ENCODE results near the gene SSH3. TPM values are rescaled to one million over a fixed set of nuclear protein-coding genes. Genes with fewer than 3 reads are reported as not detected.
A peak's percentile ranks its signal among the peaks of the same experiment; 100 is the strongest.

SSH3 gene
- total RNA-seq, 2 donors from 2014 or later: 11.6 to 16.5 TPM

- peak in 1 of 2 donors; percentile 48 for DNase-seq (ENCODE audit: low spot score in 2 of 2)
- H3K36me3 Mint-ChIP-seq: peaks cover 16 to 26% of the 10 kb centered on the region in 2 donors
- peaks cover 0 to 11% of the 10 kb centered on the region in 2 donors for H3K9me3 Mint-ChIP-seq
- H3K27ac Mint-ChIP-seq: peak overlapping the region in 1 of 2 donors; percentile 25
- ATAC-seq: no peak
Observed at GRCh38 chr11:67299471-67300191, 3.7 kb upstream of the SSH3 start.

DNA sequence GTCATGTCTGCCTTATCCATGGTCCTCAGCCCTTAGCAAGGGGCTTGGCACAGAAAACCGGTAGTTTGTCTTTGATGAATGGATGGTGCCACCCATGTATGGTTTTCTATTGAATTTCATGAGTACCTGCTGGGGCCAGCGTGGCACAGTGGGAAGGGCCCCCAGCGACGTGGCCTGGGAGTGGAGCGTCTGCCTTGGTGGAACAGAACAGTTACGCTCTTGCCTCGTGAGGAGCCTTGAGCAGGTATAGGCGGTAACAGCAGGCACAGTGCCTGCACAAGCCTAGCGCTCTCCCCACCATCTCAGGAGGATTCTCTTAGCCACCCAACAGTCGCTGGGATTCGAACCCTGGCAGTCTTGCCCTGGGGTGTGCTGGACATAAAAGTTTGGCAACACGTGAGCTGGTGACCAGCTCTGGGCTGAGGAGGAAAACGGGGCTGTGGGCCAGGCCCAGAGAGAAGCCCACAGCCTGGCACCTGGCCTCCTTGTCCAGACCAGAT lies 3.0 kb upstream of the SSH3 start:
- Mint-ChIP-seq H3K36me3 (peaks cover 16 to 20% of the 10 kb centered on the region in 2 donors), H3K9me3 (peaks cover 0 to 11% of the 10 kb centered on the region in 2 donors)
- ATAC-seq: no peak

GRCh38 chr11:67300756-67301312 lies 2.5 kb upstream of the SSH3 start:
- no peak overlapping the region for H3K27ac Mint-ChIP-seq
- H3K9me3 Mint-ChIP-seq: peaks cover 0 to 11% of the 10 kb centered on the region in 2 donors
- peaks cover 14 to 16% of the 10 kb centered on the region in 2 donors for H3K36me3 Mint-ChIP-seq
- DNase-seq (ENCODE audit: low spot score in 2 of 2) (peak in 1 of 2 donors; percentile 53), ATAC-seq (no peak)

More for the DNA sequence above, 3.0 kb upstream of the SSH3 start:
- peak overlapping the region in 1 of 2 donors; percentile 25 for H3K27ac Mint-ChIP-seq
- DNase-seq (ENCODE audit: low spot score in 2 of 2): peak in 1 of 2 donors; percentile 54

- ATAC-seq: no peak
- Mint-ChIP-seq H3K27ac (no peak overlapping the region), H3K36me3 (peaks cover 9 to 10% of the 10 kb centered on the region in 2 donors), H3K9me3 (peaks cover 0 to 6% of the 10 kb centered on the region in 2 donors)
- peak in 1 of 2 donors; percentile 56 for DNase-seq (ENCODE audit: low spot score in 2 of 2)
Observed at GRCh38 chr11:67301313-67301921, 1.9 kb upstream of the SSH3 start.

GRCh38 chr11:67301951-67302516 lies 1.3 kb upstream of the SSH3 start:
- ATAC-seq (no peak), DNase-seq (ENCODE audit: low spot score in 2 of 2) (peak in 1 of 2 donors; percentile 53)
- Mint-ChIP-seq H3K9me3 (peaks cover 0 to 1% of the 10 kb centered on the region in 2 donors), H3K36me3 (peaks cover 2 to 6% of the 10 kb centered on the region in 2 donors), H3K27ac (peak overlapping the region in 1 of 2 donors; percentile 53)

- Mint-ChIP-seq H3K27ac (peak overlapping the region in 1 of 2 donors; percentile 53), H3K36me3 (peaks cover 0 to 6% of the 10 kb centered on the region in 2 donors), H3K9me3 (no peaks in the 10 kb centered on the region)
- peak in 1 of 2 donors; percentile 58 for DNase-seq (ENCODE audit: low spot score in 2 of 2)
- peak; percentile 16 to 19 for ATAC-seq
Observed at GRCh38 chr11:67302571-67303131, 679 bp upstream of the SSH3 start.

DNA sequence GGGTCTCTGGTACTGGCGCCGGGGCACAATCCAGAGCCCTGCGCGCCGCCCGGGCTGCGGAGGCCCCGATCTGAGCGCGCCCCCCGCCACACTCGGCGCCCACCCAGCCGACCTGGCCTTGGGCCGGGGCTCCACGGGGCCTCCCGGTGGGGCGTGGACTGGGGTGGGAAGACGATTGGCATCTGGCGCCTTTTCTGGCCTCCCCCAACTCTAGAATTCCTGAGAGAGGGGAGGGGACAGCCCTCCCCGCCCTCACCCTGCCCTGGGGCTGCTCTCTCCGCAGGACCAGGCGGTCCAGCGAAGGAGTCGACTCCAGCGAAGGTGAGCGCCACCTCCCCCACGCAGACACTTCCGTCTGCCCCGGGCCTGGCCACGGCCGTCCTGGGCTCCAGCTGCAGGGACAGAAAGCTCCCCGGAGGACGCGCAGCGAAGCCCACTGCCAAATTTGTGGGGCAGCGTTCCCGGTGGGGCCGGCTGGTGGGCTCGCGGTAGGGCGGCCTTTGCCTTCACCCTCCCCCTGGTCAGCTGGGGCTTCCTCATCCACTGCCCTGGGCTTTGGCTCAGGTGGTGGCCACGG lies 593 bp downstream of the SSH3 start:
- DNase-seq (ENCODE audit: low spot score in 2 of 2) (peak in 1 of 2 donors; percentile 57), ATAC-seq (peak; percentile 20 to 36)
- no peak overlapping the region for H3K27ac Mint-ChIP-seq
- H3K36me3 Mint-ChIP-seq: no peaks in the 10 kb centered on the region
- no peaks in the 10 kb centered on the region for H3K9me3 Mint-ChIP-seq

- Mint-ChIP-seq H3K36me3 (no peaks in the 10 kb centered on the region), H3K9me3 (no peaks in the 10 kb centered on the region), H3K27ac (no peak overlapping the region)
- ATAC-seq (no peak), DNase-seq (ENCODE audit: low spot score in 2 of 2) (peak in 1 of 2 donors; percentile 41)
Observed at GRCh38 chr11:67304511-67305113, 1.3 kb downstream of the SSH3 start.

GRCh38 chr11:67306769-67307544 lies 3.6 kb downstream of the SSH3 start:
- no peak for ATAC-seq
- DNase-seq (ENCODE audit: low spot score in 2 of 2): peak in 1 of 2 donors; percentile 44
- no peaks in the 10 kb centered on the region for H3K9me3 Mint-ChIP-seq
- no peak overlapping the region for H3K27ac Mint-ChIP-seq
- H3K36me3 Mint-ChIP-seq: no peaks in the 10 kb centered on the region

DNA sequence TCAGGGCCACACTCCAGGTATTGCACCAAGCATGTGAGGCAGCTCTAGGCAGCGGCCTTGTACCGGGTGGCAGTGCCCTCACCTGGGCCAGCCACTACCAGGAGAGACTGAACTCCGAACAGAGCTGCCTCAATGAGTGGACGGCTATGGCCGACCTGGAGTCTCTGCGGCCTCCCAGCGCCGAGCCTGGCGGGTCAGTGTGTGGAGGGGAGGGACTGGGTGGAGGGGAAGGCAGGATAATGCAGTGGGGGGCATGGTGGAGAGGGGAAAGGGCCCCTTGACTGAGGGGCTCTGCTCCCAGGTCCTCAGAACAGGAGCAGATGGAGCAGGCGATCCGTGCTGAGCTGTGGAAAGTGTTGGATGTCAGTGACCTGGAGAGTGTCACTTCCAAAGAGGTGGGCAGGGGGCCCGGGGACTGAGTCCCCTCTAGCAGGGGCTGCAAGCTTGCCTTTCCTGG lies 4.2 kb downstream of the SSH3 start:
- Mint-ChIP-seq H3K27ac (no peak overlapping the region), H3K9me3 (no peaks in the 10 kb centered on the region), H3K36me3 (no peaks in the 10 kb centered on the region)
- DNase-seq (ENCODE audit: low spot score in 2 of 2) (peak in 1 of 2 donors; percentile 53), ATAC-seq (no peak)

DNA sequence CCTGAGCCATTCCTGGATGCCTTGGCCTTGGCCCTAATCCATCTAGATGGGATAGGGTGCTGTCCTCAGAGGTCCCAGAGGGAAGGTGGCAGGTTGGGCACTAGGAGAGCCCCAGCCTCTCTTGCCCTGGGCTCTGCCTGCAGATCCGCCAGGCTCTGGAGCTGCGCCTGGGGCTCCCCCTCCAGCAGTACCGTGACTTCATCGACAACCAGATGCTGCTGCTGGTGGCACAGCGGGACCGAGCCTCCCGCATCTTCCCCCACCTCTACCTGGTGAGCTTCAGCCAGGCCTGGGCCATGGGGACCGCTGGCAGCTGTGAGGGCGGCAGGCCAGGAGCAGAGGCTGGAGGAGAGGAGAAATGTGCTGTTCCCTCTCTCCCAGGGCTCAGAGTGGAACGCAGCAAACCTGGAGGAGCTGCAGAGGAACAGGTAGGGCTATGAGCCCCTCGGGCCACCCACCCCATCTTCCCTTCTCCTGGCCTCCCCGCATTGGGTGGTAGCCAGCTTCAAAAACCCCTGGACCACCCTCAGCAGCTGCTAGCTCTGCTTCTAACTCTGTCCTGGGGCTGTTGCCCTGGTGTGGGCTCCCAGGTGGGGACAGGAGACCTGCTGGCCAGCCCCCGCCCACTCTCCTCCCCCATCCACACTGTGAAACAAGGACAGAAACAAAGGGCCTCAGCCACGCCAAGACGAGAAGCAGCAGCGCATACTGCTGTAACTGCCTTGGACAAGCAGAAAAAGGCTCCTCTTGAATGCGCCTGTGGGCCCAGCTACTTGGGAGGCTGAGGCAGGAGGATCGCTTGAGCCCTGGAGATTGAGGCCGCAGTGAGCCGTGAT lies 4.9 kb downstream of the SSH3 start:
- ATAC-seq (no peak), DNase-seq (ENCODE audit: low spot score in 2 of 2) (peak in 1 of 2 donors; percentile 54)
- Mint-ChIP-seq H3K9me3 (no peaks in the 10 kb centered on the region), H3K27ac (no peak overlapping the region), H3K36me3 (no peaks in the 10 kb centered on the region)

DNA sequence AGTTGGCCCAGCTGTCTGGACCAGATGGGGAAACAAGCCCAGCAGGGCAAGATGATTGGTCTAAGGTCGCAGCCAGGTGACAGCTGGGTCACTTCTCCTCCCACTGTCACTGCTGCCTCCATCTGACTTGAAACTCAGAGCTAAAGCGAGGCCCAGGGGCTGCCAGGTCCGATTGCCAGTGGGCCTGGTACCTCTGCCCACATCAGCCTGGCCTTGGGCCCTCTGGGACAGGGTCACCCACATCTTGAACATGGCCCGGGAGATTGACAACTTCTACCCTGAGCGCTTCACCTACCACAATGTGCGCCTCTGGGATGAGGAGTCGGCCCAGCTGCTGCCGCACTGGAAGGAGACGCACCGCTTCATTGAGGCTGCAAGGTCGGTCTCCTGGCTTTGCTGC lies 5.8 kb downstream of the SSH3 start:
- ATAC-seq (no peak), DNase-seq (ENCODE audit: low spot score in 2 of 2) (peak in 1 of 2 donors; percentile 48)
- H3K9me3 Mint-ChIP-seq: no peaks in the 10 kb centered on the region
- no peaks in the 10 kb centered on the region for H3K36me3 Mint-ChIP-seq
- peak overlapping the region in 1 of 2 donors; percentile 43 for H3K27ac Mint-ChIP-seq

- H3K27ac Mint-ChIP-seq: peak overlapping the region in 1 of 2 donors; percentile 43
- ATAC-seq: no peak
- no peaks in the 10 kb centered on the region for H3K9me3 Mint-ChIP-seq
- no peaks in the 10 kb centered on the region for H3K36me3 Mint-ChIP-seq
- peak in 1 of 2 donors; percentile 53 for DNase-seq (ENCODE audit: low spot score in 2 of 2)
Observed at GRCh38 chr11:67309661-67310061, 6.3 kb downstream of the SSH3 start.

DNA sequence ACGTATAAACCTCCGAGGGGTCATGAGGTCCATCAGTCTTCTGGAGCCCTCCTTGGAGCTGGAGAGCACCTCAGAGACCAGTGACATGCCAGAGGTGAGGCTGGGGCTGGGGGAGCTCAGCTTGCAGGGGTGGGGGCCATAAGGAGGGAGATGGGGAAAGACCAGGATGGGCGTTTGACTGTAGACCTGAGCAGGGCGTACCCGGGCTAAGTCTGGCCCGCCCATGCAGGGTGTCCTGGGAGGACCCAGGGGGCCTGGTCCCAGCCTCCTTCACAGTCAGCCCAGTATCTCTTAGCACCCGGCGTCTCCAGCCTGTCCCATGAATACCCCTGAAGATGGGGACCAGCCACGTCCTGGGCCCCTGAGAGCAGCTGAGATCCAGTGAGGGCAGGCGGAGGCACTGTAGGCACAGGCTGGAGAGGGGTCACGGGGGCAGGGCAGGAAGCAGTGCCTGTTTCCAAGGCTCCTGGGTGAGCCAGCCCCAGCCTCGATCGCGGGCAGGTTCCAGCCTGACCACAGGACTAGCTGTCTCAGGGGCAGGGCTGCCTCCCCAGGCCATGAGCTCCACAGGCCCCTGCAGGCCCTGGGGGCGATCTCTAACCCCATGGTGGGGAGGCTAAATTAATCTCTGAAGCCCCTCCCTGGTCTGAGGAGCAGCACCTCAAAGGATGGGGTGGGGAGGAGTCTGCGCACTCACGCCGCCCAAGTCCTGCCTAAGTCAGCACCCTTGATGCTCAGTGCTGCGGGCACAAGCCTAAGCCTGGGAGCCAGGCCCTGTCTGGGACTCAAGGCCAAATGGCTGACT lies 7.1 kb downstream of the SSH3 start:
- ATAC-seq: no peak

More for the DNA sequence above, 7.1 kb downstream of the SSH3 start:
- Mint-ChIP-seq H3K27ac (no peak overlapping the region), H3K36me3 (no peaks in the 10 kb centered on the region), H3K9me3 (no peaks in the 10 kb centered on the region)
- DNase-seq (ENCODE audit: low spot score in 2 of 2): peak in 1 of 2 donors; percentile 54

All from activated naive CD4-positive, alpha-beta T cell treated with anti-CD3 and anti-CD28 coated beads, Interleukin-2, amount 50 U/mL, for 72 hours (primary cell).